Mesenchymal stem cell (in vitro differentiated cells and primary cell): ENCODE results near the gene RAB29.

Source experiments
- DNase-seq: peaks from one replicate; pipeline ENCODE4 v3.0.0-alpha.2; 2013
- H2AFZ ChIP-seq: one replicate; pipeline ENCODE4 v1.6.1; 2013; ENCODE audit warnings: low read depth, mild to moderate bottlenecking, control low read depth, inconsistent platforms, low read length, moderate library complexity
- H2AK5ac ChIP-seq: 2 replicates; pipeline ENCODE4 v1.6.1; 2013; ENCODE audit warnings: low read length, moderate library complexity, mild to moderate bottlenecking, inconsistent platforms; ENCODE audit not compliant: severe bottlenecking
- H2BK120ac ChIP-seq: one replicate; pipeline ENCODE4 v1.6.1; 2013; ENCODE audit warnings: low read depth, mild to moderate bottlenecking, inconsistent platforms, low read length, moderate library complexity
- H2BK12ac ChIP-seq, 2 experiments: one replicate each; pipeline ENCODE4 v1.6.1; 2013; ENCODE audit warnings: inconsistent platforms in 2 of 2, low read length in 2 of 2, mild to moderate bottlenecking in 2 of 2, moderate library complexity in 2 of 2, control low read depth in 1 of 2
- H2BK15ac ChIP-seq: one replicate; pipeline ENCODE4 v1.6.1; 2013; ENCODE audit warnings: mild to moderate bottlenecking, low read depth, inconsistent platforms; ENCODE audit not compliant: poor library complexity, severe bottlenecking
- H2BK5ac ChIP-seq: 2 replicates; pipeline ENCODE4 v1.6.1; 2013; ENCODE audit warnings: low read depth, mild to moderate bottlenecking, low read length, control low read depth, inconsistent platforms; ENCODE audit not compliant: poor library complexity, severe bottlenecking
- H3K14ac ChIP-seq, 2 experiments: one replicate each; pipeline ENCODE4 v1.6.1; 2013; ENCODE audit warnings: inconsistent platforms in 2 of 2, low read length in 2 of 2, control low read depth in 1 of 2, mild to moderate bottlenecking in 1 of 2, moderate library complexity in 1 of 2
- H3K18ac ChIP-seq, 2 experiments: one replicate each; pipeline ENCODE4 v1.6.1; 2013; ENCODE audit warnings: inconsistent platforms in 2 of 2, low read length in 2 of 2, control low read depth in 1 of 2, low read depth in 1 of 2, mild to moderate bottlenecking in 1 of 2
- H3K23ac ChIP-seq, 2 experiments: one replicate each; pipeline ENCODE4 v1.6.1; 2013; ENCODE audit warnings: inconsistent platforms in 2 of 2, low read length in 2 of 2, mild to moderate bottlenecking in 2 of 2, moderate library complexity in 2 of 2, control low read depth in 1 of 2
- H3K27ac ChIP-seq: 2 replicates; pipeline ENCODE4 v1.5.1; 2013; ENCODE audit warnings: mild to moderate bottlenecking, moderate library complexity, low read length, control low read depth, inconsistent platforms; ENCODE audit not compliant: poor library complexity, severe bottlenecking
- H3K27me3 ChIP-seq, 2 experiments: 2 replicates each; pipeline versions ENCODE4 v1.6.1 to v1.7.0; 2013; ENCODE audit warnings: low read length in 2 of 2, mild to moderate bottlenecking in 2 of 2, moderate library complexity in 2 of 2, control low read depth in 1 of 2, inconsistent platforms in 1 of 2; ENCODE audit not compliant: control insufficient read depth in 1 of 2, insufficient read depth in 1 of 2
- H3K36me3 ChIP-seq, 2 experiments: 2 replicates each; pipeline versions ENCODE4 v1.6.1 to v1.7.0; 2013; ENCODE audit warnings: low read length in 2 of 2, control low read depth in 1 of 2, inconsistent platforms in 1 of 2, low read depth in 1 of 2, mild to moderate bottlenecking in 1 of 2; ENCODE audit not compliant: insufficient read depth in 2 of 2, control insufficient read depth in 1 of 2
- H3K4ac ChIP-seq, 2 experiments: one replicate each; pipeline ENCODE4 v1.6.1; 2013; ENCODE audit warnings: inconsistent platforms in 2 of 2, low read length in 2 of 2, mild to moderate bottlenecking in 2 of 2, moderate library complexity in 2 of 2, control low read depth in 1 of 2, low read depth in 1 of 2
- H3K4me1 ChIP-seq: 2 replicates; pipeline ENCODE4 v1.6.1; 2013; ENCODE audit warnings: low read depth, low read length, control low read depth; ENCODE audit not compliant: control insufficient read depth, insufficient read depth
- H3K4me2 ChIP-seq: 2 replicates; pipeline ENCODE4 v1.6.1; 2013; ENCODE audit warnings: low read length, mild to moderate bottlenecking, inconsistent platforms; ENCODE audit not compliant: poor library complexity, severe bottlenecking
- H3K4me3 ChIP-seq, 2 experiments: 2 replicates each; pipeline versions ENCODE4 v1.5.1 to v1.7.0; 2013; ENCODE audit warnings: low read length in 2 of 2, mild to moderate bottlenecking in 2 of 2, control low read depth in 1 of 2, low read depth in 1 of 2; ENCODE audit not compliant: insufficient read depth in 1 of 2
- H3K79me1 ChIP-seq: replicated peaks from 2 replicates; pipeline ENCODE4 v1.6.1; 2013; ENCODE audit warnings: mild to moderate bottlenecking, control low read depth, low read length, inconsistent platforms; ENCODE audit not compliant: poor library complexity, severe bottlenecking
- H3K9ac ChIP-seq: 2 replicates; pipeline ENCODE4 v1.7.0; 2013; ENCODE audit warnings: mild to moderate bottlenecking, low read length, moderate library complexity
- H3K9me3 ChIP-seq: 2 replicates; pipeline ENCODE4 v1.7.0; 2013; ENCODE audit warnings: mild to moderate bottlenecking, low read length; ENCODE audit not compliant: control insufficient read depth
- H4K8ac ChIP-seq: one replicate; pipeline ENCODE4 v1.6.1; 2013; ENCODE audit warnings: inconsistent platforms, mild to moderate bottlenecking, low read length, moderate library complexity
- H4K91ac ChIP-seq: one replicate; pipeline ENCODE4 v1.6.1; 2013; ENCODE audit warnings: mild to moderate bottlenecking, low read length, inconsistent platforms
- WGBS: methylation state at CpG from one replicate; pipeline ENCODE4 v1.1.7; 2013; ENCODE audit warnings: mixed read lengths; 5-methylcytosine and 5-hydroxymethylcytosine counted together

RAB29 gene

DNA sequence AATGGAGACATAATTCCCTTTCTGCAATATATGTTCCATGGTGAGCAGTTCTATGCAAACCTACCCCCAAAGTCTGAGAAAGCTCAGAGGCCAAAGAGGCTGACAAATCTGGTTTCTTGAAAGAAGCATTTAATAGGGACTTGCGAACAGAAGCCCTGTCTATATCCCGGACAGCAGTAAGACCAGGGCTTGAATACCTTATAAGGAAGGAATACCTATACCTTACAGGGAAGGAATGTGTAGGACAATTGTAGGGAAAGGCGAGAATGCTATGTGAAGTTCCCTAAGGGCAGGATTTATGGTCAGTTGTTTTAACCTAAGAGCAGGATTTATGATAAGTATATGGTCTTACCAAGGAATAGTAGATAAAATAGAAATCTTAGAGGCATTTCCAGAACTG, 42.7 kb upstream of the RAB29 start:
- Histone ChIP-seq H3K18ac (no peak overlapping the region), H3K4me1 (peaks cover 5% of the 10 kb centered on the region), H2AK5ac (no peak overlapping the region), H3K9me3 (no peaks in the 10 kb centered on the region), H3K36me3 (no peaks in the 10 kb centered on the region), H3K23ac (no peak overlapping the region), H3K4me3 (no peak overlapping the region), H3K9ac (no peak overlapping the region), H2BK15ac (no peak overlapping the region), H3K14ac (no peak overlapping the region), H2BK120ac (no peak overlapping the region), H4K91ac (no peak overlapping the region), H2AFZ (no peak overlapping the region), H3K27me3 (peaks cover 0 to 6% of the 10 kb centered on the region in 2 experiments), H3K4me2 (no peak overlapping the region), H3K79me1 (peaks cover 3% of the 10 kb centered on the region), H3K27ac (no peak overlapping the region), H3K4ac (no peak overlapping the region), H2BK5ac (no peak overlapping the region), H2BK12ac (no peak overlapping the region), H4K8ac (no peak overlapping the region)
- WGBS, result 94% methylated on average over 3 of the region's 3 CpGs
- DNase-seq, result no peak

GRCh38 chr1:205817364-205817763, 42.1 kb upstream of the RAB29 start:
- no peak overlapping the region for H3K4me2 ChIP-seq
- no peak overlapping the region for H3K14ac ChIP-seq
- H3K27me3 ChIP-seq, result peaks cover 0 to 6% of the 10 kb centered on the region in 2 experiments
- H2AK5ac ChIP-seq, result no peak overlapping the region
- H3K36me3 ChIP-seq, result no peaks in the 10 kb centered on the region
- WGBS, result 20% methylated on average over 1 of the region's 3 CpGs
- no peaks in the 10 kb centered on the region for H3K9me3 ChIP-seq
- H3K23ac ChIP-seq, result no peak overlapping the region
- no peak overlapping the region for H2BK5ac ChIP-seq
- H4K91ac ChIP-seq, result no peak overlapping the region
- no peak overlapping the region for H4K8ac ChIP-seq
- no peak overlapping the region for H2BK120ac ChIP-seq
- no peak overlapping the region for H2BK12ac ChIP-seq
- no peak overlapping the region for H3K4me3 ChIP-seq
- DNase-seq, result no peak
- no peak overlapping the region for H3K27ac ChIP-seq
- peaks cover 5% of the 10 kb centered on the region for H3K4me1 ChIP-seq
- peaks cover 3% of the 10 kb centered on the region for H3K79me1 ChIP-seq
- no peak overlapping the region for H2BK15ac ChIP-seq
- H3K9ac ChIP-seq, result no peak overlapping the region
- no peak overlapping the region for H3K4ac ChIP-seq
- H3K18ac ChIP-seq, result no peak overlapping the region
- H2AFZ ChIP-seq, result no peak overlapping the region

- no peak overlapping the region for H2BK5ac ChIP-seq
- H2BK15ac ChIP-seq, result no peak overlapping the region
- peaks cover 0 to 6% of the 10 kb centered on the region in 2 experiments for H3K27me3 ChIP-seq
- DNase-seq, result no peak
- H3K4me3 ChIP-seq, result peak overlapping the region; percentile 81 to 91
- no peak overlapping the region for H2AK5ac ChIP-seq
- no peak overlapping the region for H3K27ac ChIP-seq
- 8% methylated on average over 13 of the region's 14 CpGs for WGBS
- peak overlapping the region; percentile 45 for H4K8ac ChIP-seq
- H3K9ac ChIP-seq, result peak overlapping the region; percentile 86
- H3K9me3 ChIP-seq, result no peaks in the 10 kb centered on the region
- H2BK120ac ChIP-seq, result no peak overlapping the region
- peak overlapping the region in 1 of 2 experiments; percentile 15 for H2BK12ac ChIP-seq
- H3K79me1 ChIP-seq, result peaks cover 26% of the 10 kb centered on the region
- peaks cover 14% of the 10 kb centered on the region for H3K4me1 ChIP-seq
- peak overlapping the region; percentile 98 for H2AFZ ChIP-seq
- no peak overlapping the region for H3K23ac ChIP-seq
- peaks cover 12 to 17% of the 10 kb centered on the region in 2 experiments for H3K36me3 ChIP-seq
- H3K18ac ChIP-seq, result peak overlapping the region in 1 of 2 experiments; percentile 67
- H3K14ac ChIP-seq, result no peak overlapping the region
- no peak overlapping the region for H3K4ac ChIP-seq
- peak overlapping the region; percentile 81 for H3K4me2 ChIP-seq
- no peak overlapping the region for H4K91ac ChIP-seq
Measured at GRCh38 chr1:205813755-205814058, 38.4 kb upstream of the RAB29 start.

GRCh38 chr1:205812878-205813754, 37.8 kb upstream of the RAB29 start, which contains the start of gene SLC41A1:
Gene SLC41A1, minus strand, starts transcription at chr1:205813198. Its CDS starts 2,757 bp downstream, at chr1:205810441.
- peak within 1 kb of the TSS; percentile 81 for H3K4me2 ChIP-seq
- peak within 1 kb of the TSS; percentile 52 for H4K91ac ChIP-seq
- H4K8ac ChIP-seq, result peak within 1 kb of the TSS; percentile 45
- H3K9ac ChIP-seq, result peak within 1 kb of the TSS; percentile 86
- WGBS, result 1% methylated on average over 79 of the region's 83 CpGs
- H3K4me1 ChIP-seq, result peaks cover 16% of the 10 kb centered on the region
- H2BK5ac ChIP-seq, result peak within 1 kb of the TSS; percentile 33
- H3K79me1 ChIP-seq, result peaks cover 31% of the 10 kb centered on the region
- peaks cover 0 to 6% of the 10 kb centered on the region in 2 experiments for H3K27me3 ChIP-seq
- peak within 1 kb of the TSS; percentile 81 to 91 for H3K4me3 ChIP-seq
- no peak within 1 kb of the TSS for H2AK5ac ChIP-seq
- H3K23ac ChIP-seq, result peak within 1 kb of the TSS in 1 of 2 experiments; percentile 56
- no peak within 1 kb of the TSS for H2BK15ac ChIP-seq
- no peak within 1 kb of the TSS for H3K27ac ChIP-seq
- H2BK12ac ChIP-seq, result peak within 1 kb of the TSS in 1 of 2 experiments; percentile 59
- H3K18ac ChIP-seq, result peak within 1 kb of the TSS; percentile 70 to 95
- peak within 1 kb of the TSS in 1 of 2 experiments; percentile 93 for H3K14ac ChIP-seq
- peak; percentile 93 for DNase-seq
- peaks cover 14 to 17% of the 10 kb centered on the region in 2 experiments for H3K36me3 ChIP-seq
- no peaks in the 10 kb centered on the region for H3K9me3 ChIP-seq
- peak within 1 kb of the TSS; percentile 50 for H2BK120ac ChIP-seq
- peak within 1 kb of the TSS in 1 of 2 experiments; percentile 62 for H3K4ac ChIP-seq
- peak within 1 kb of the TSS; percentile 98 for H2AFZ ChIP-seq
